H7 (cell line): Measurements from ENCODE around the gene RPS8. TPM values are rescaled to one million over a fixed set of nuclear protein-coding genes. Genes with fewer than 3 reads are reported as not detected.

Source experiments
- DNase-seq: peaks from one replicate; pipeline ENCODE4 v3.0.0; 2012
- H3K27me3 ChIP-seq: 2 replicates; pipeline ENCODE4 v1.6.0; 2011; ENCODE audit warnings: mild to moderate bottlenecking, low read length; ENCODE audit not compliant: control insufficient read depth, insufficient read depth
- H3K36me3 ChIP-seq: replicated peaks from 2 replicates; pipeline ENCODE4 v1.5.1; 2011; ENCODE audit warnings: low read length; ENCODE audit not compliant: control insufficient read depth, insufficient read depth
- H3K4me3 ChIP-seq: 2 replicates; pipeline ENCODE4 v1.5.1; 2011; ENCODE audit warnings: low read depth, mild to moderate bottlenecking, control low read depth, low read length, moderate library complexity; ENCODE audit not compliant: insufficient read depth
- total RNA-seq: library from RNA; depleted of rRNA; stranded (reverse); fragments of >200 nt; shearing (Covaris generic); gene quantifications from 2 replicates; pipeline ENCODE4 v1.2.3, GENCODE V29; 2014

Gene RPS8
- total RNA-seq, 1 experiment from 2014 or later = 3,197 TPM

DNA sequence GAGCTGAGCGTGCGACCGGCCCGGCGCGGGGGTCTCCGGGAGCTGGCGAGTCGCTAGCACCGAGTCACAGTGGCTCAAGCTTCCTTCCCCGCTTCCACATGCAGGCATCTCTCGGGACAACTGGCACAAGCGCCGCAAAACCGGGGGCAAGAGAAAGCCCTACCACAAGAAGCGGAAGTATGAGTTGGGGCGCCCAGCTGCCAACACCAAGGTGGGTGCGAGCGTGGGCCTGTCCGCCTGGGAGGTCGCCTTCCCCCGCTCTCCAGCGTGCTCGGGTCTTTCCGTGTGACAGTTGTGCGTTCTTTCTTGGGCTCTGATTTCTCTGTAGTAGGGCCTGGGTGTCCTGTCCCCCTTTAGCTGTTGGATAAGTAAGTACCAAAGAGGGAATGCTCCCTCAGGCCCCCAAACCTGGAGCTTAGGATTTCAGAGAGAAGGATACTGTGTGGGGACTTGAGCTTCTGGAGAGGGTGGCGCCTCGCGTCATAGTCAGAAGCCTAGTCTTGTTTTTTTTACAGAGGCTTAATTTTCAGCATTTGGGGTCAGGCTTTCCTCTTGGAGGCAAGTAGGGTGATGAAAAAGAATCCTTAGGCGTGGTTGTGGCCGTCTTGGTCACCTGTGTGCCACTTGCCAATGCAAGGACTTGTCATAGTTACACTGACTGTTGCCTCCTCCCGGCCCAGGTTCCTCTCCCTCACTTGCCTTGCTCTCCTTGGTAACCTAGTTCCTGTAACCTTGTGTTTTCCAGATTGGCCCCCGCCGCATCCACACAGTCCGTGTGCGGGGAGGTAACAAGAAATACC, 790 bp downstream of the RPS8 start:
- H3K4me3 ChIP-seq = peak overlapping the region; percentile 100
- peaks cover 28% of the 10 kb centered on the region for H3K36me3 ChIP-seq
- DNase-seq = no peak
- H3K27me3 ChIP-seq = no peaks in the 10 kb centered on the region

DNA sequence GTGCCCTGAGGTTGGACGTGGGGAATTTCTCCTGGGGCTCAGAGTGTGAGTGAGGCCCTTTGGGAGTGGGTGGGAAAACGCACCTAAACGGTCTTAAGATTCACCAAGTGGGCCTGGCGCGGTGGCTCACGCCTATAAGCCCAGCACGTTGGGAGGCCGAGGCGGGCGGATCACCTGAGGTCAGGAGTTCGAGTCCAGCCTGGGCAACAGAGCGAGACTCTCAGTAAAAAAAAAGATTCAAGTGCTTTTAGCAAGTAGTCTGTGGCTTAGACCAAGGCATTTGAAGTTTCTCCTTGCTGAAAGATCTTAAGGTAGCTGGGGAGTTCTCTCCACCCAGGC, 1.4 kb downstream of the RPS8 start:
- Histone ChIP-seq H3K36me3 (peaks cover 28% of the 10 kb centered on the region), H3K4me3 (peak overlapping the region; percentile 100), H3K27me3 (no peaks in the 10 kb centered on the region)
- no peak for DNase-seq

DNA sequence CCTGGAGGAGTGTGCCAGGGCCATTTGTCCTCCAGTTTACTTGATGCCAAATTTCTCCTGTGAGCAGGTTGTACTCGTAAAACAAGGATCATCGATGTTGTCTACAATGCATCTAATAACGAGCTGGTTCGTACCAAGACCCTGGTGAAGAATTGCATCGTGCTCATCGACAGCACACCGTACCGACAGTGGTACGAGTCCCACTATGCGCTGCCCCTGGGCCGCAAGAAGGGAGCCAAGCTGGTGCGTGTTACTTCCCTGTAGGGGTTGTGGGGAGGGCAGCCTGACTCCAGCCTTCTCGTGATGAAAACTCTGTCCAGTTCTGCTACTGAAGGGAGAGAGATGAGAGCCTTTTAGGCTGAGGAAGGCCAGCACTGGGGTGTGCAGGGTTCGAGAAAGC, 2.2 kb downstream of the RPS8 start:
- Histone ChIP-seq H3K36me3 (peaks cover 28% of the 10 kb centered on the region), H3K27me3 (no peaks in the 10 kb centered on the region), H3K4me3 (no peak overlapping the region)
- no peak for DNase-seq

DNA sequence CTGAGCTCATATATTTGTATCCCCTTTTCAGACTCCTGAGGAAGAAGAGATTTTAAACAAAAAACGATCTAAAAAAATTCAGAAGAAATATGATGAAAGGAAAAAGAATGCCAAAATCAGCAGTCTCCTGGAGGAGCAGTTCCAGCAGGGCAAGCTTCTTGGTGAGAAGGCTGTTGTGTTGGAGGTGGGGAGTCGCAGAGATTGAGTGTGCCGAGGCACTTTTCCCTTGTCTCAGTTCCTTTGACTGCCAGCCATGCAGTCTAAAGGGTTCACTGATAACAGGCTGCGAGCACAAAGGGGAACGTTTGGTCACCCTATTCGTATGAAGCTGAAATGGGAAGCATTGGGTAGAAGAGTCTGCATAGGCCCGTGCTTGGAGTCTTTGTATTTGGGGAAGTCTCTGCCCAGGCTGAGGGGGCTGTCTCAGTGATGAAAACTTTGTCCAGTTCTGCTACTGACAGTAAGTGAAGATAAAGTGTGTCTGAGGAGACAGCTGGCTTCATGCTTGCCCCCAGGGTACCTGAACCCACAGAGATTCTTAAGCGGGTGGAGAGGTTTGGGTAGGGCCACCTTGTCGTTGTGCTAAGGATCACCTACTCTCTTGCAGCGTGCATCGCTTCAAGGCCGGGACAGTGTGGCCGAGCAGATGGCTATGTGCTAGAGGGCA, 2.8 kb downstream of the RPS8 start:
- Histone ChIP-seq H3K27me3 (no peaks in the 10 kb centered on the region), H3K4me3 (no peak overlapping the region), H3K36me3 (peaks cover 28% of the 10 kb centered on the region)
- DNase-seq = no peak

DNA sequence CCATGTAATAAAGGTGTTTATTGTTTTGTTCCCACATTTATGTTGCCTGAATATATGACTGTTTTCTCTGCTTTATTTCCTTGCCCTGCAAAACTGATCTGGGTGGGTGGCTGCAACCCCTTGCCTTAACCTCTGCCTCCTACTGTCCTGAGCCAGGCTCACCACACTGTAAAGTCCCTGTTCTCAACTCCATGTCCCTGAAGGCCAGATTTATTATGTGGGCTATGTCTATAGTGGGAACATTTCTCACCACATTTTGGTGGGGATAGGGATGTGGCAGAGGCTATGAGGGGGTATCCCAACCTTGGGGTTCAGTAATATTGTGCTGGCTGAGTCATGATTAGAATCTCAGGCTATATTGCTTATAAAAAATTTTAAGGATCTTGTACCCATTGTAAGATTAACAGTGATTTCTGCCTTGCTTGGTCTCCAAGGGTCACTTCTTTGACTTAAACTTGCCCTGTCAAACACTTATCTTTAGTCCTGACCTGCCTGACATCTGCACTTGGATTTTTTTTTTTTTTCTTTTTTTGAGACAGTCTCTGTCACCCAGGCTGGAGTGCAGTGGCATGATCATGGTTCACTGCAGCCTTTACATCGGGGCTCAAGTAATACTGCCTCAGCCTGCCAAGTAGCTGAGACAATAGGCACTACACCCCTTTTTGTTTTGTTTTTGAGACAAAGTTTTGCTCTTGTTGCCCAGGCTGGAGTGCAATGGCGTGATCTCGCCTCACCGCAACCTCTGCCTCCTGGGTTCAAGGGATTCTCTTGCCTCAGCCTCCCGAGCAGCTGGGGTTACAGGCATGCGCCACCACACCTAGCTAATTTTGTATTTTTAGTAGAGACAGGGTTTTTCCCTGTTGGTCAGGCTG, 3.6 kb downstream of the RPS8 start:
- Histone ChIP-seq H3K27me3 (peaks cover 4% of the 10 kb centered on the region; the same call in 1 of the 2 replicates), H3K4me3 (no peak overlapping the region), H3K36me3 (peaks cover 28% of the 10 kb centered on the region)
- no peak for DNase-seq

DNA sequence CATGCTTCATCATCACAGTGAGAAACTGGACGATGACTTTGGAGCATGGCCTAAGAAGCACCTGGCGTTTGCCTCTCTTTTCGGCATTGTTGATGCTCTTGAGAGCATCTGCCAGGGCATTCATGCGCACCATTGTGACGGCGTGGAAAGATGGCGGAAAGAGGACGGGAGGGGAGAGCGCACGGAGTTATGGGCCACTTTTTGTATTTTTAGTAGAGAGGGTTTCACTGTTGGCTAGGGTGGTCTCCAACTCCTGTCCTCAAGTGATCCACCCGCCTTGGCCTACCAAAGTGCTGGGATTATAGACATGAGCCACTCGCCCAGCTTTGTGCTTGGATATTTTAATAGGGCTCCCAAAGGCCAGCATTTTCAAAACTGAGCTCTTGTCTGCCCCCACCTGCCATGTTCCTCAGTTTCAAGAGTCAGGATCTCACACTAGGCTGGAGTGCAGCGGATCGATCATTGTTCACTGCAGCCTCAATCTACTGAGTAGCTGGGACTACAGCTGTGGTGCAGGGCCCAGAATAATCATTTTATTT, 5.3 kb downstream of the RPS8 start:
- DNase-seq = no peak
- Histone ChIP-seq H3K4me3 (no peak overlapping the region), H3K36me3 (peaks cover 28% of the 10 kb centered on the region), H3K27me3 (peaks cover 12% of the 10 kb centered on the region)

DNA sequence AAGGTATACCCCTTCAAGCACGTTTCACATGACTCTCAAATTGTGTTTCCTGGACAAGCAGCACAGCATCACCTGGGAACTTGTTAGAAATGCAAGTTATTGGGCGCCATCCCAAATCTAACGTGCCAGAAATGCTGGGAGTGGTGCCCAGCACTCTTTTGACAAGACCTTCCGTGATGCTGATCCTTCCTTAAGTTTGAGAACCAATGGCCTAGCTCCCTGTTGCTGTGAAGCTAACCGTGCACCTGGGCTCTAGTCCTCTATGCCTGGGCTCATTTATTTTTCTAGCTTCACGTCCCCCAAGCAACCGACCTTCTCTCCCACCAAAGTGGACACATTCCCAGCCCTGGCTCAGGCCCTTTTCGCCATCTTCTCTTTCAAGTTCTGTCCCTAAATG, 8.4 kb downstream of the RPS8 start:
- Histone ChIP-seq H3K27me3 (peaks cover 23% of the 10 kb centered on the region), H3K36me3 (peaks cover 2% of the 10 kb centered on the region), H3K4me3 (peak overlapping the region; percentile 41)
- no peak for DNase-seq

DNA sequence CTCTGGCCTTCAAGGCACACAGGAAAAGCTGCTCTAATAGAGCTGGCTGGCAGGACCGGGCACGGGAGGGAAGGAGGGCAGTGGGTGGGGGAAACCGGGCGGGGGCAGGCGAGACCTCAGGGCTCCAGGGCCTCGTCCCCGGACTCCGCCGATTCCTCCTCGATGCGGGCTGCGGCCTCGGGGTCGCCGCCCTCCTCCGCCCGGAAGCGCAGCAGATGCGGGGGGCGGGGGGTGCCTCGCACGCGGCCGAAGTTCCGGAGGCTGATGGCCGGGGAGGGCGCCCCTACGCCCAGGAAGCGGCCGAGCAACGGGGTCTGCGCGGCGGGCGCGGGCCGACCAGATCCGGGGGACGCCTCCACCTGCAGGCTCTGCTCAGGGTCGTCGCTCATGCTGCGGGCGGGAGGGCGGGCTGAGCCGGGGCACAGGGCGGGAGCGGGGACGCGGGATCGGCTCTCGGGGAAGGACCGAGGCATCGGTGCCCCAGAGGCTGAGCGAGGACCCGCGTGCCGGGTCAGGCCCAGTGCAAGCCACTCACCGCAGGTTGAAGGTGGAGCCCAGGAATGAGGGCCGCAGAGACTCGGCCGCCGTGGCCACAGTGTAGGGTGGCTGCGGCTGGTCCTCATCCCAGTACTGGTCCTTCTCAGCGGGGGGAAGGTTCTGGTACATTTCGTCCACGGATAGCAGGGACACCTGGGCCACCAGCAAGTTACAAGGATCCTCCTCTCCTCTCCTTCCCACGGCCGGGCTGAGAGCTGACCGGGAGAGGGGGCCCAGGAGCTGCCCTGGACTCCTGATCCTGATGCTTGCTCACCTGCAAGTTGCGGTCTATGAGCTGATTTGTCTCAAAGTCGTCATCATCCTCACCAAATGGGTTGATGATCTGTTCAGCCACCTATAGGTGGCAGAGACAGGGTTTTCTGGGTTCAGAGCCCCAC, 9.0 kb downstream of the RPS8 start:
- DNase-seq = peak; percentile 85
- Histone ChIP-seq H3K36me3 (no peaks in the 10 kb centered on the region), H3K4me3 (peak overlapping the region; percentile 41), H3K27me3 (peaks cover 23% of the 10 kb centered on the region)

DNA sequence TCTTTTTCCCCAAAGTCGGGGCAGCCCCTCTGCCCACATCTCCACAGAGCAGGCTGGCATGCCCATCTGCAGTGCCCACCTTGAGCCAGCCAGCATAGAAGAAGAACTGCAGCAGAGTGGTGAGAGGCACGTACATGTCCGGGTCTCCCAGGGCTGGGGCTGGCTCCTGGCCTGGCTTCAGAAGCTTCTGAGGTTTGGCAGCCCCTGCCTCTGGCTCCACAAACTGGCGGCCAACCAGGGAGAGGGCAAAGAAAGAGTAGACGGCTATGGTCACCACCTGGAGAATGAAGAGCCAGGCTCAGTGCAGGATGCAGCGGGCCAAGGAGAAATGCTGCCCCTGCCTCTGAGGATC, 9.7 kb downstream of the RPS8 start:
- H3K27me3 ChIP-seq = peaks cover 23% of the 10 kb centered on the region
- no peak overlapping the region for H3K4me3 ChIP-seq
- DNase-seq = no peak
- no peaks in the 10 kb centered on the region for H3K36me3 ChIP-seq

DNA sequence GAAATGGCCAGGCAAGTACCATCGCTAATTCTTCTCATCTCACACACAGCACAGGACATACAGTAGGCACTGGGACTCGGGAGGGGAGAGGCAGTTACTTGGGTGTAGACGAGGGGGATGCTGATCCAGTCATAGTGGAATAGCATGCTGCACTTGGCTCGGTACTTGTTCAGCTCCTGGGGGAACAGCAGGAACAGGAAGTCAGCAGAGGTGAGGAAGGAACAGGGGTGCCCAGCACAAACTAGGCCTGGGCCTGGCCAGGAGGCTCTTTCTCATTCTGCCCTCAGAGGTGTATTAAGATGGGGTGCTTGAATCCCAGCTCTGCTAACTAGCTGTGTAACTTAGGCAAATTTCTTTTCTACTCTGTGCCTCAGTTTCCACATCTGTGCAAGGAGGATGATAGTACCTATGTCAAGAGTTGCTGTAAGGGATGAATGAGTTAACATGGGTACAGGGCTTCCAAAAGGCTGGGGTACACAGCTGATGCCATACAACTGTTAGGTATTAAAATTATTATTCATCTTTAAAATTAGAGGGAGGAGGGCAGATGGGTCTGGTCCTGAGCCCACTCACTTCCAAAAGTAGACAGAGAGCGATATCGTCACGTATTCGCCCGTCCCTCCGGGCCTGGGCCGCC, 10.3 kb downstream of the RPS8 start:
- peaks cover 23% of the 10 kb centered on the region for H3K27me3 ChIP-seq
- no peaks in the 10 kb centered on the region for H3K36me3 ChIP-seq
- H3K4me3 ChIP-seq = peak overlapping the region; percentile 54
- DNase-seq = no peak

DNA sequence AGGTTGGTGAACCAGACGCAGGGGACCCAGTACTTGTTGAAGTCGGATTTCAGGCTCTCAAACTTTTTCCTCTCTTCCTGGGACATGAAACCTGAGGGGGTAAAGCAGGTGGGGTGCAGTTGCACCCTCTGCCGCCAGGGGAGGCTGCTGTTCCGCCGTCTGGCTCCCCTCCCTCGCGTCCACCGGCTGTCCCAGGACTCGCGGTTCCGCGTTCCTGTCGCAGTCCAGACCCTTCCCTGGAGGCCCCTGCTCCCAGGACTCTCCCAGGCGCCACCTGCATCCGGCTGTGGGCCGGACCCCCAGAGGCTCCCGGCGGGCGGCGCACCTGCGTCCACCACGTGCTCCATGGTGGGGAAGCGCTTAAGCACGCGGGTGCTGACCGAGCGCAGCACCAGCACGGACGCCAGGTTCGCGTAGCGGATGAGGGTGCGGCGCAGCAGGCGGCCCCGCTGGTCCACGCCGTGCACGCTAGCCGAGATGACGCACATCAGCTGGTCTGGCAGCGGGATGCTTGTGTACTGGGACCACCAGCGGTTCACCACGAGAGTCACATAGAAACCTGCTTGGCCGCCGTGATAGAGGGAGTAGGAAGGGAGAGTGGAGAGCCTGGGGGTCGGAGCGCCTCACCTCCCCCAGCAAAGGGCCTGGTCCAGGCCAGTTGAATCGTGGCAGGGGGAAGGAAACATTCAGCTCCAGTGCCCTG, 10.9 kb downstream of the RPS8 start:
- Histone ChIP-seq H3K27me3 (peaks cover 23% of the 10 kb centered on the region), H3K4me3 (peak overlapping the region; percentile 54), H3K36me3 (no peaks in the 10 kb centered on the region)
- DNase-seq = peak; percentile 92

DNA sequence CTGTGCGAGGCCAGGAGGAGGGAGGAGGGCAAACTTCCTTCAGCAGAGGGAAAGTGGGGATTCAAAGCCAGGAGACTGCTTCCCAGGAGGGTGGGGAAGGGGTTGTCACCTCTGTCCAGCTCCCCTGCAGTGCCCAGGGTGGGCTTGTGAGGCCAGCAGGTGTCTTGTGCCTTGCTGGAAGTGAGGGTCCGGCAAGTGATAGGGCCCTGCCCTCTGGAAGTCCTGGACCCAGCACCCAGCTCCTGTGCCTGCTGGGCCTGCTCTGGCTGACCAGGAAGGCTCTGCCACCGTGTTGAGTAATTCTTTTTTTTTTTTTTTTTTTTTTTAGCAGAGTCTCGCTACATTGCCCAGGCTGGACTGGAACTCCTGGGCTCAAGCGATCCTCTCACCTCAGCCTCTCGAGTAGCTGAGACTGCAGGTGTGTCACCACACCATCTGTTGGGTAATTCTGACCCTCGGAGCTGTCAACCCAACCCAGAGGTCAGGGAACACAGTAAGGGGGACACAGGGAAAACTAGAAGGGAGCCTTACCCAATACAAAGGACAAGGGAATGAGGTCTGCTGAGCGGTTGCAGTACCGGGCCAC, 11.6 kb downstream of the RPS8 start:
- H3K4me3 ChIP-seq = peak overlapping the region; percentile 54
- H3K36me3 ChIP-seq = no peaks in the 10 kb centered on the region
- peaks cover 23% of the 10 kb centered on the region for H3K27me3 ChIP-seq
- DNase-seq = no peak

DNA sequence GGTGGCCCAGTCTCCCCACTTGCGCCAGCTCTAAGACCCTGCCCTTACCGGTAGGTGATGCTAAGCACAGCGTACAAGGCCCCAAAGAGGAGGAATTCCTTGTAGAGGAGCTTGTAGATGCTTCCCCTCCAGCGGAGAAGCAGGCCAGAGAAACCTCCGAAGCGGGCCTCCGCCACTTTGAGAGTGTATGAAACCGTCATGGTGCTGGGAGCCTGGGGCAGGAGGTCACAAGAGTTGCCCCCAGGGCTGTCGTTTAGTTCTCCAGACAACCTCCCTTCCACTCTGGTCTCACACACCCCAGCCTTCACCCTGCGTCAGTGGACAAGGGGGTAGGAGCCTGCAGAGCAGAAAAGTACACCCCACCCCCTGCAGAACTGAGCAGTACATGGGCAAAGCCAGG, 12.2 kb downstream of the RPS8 start:
- no peak for DNase-seq
- Histone ChIP-seq H3K36me3 (no peaks in the 10 kb centered on the region), H3K27me3 (peaks cover 23% of the 10 kb centered on the region), H3K4me3 (no peak overlapping the region)
